Measurements from ENCODE around the gene ITPKC.
A peak's percentile ranks its signal among the peaks of the same experiment; 100 is the strongest.

ITPKC gene

DNA sequence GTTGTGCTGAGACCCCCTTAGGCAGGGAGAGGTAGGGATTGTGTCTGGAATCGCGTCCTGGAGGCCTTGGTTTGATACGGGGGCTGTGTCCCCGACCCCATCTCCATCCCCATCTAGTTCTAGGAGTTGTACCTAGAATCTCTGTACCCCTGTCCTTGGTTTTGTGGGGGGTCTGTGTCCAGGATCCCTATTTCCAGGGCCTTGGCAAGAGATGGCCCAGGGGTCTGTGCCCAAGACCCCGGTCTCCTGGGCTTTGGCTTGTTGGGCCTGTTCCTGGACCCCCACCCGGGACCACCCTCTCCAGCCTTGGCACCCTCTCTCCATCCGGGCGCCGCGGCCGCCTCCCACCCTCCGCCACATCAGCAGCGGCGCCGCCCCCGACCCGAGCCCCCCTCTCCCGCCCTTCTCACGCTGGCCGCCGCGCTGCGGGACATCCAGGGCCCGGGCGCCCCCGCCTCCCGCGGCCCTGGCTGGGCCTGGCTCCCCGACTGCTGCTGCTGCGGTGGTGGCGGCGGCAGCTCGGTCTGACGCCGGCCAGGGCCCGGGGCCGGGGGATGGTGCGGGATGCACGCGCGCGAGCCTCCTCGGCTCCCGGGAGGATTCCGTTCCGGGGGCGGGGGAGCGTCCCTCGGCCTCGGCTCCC is 26.7 kb upstream of the ITPKC start, which contains the start of gene NUMBL:
Gene NUMBL (minus strand): TSS at position 602 of the 643 bp plus-strand sequence. CDS start 168 bp downstream, at position 434.
- H3K27me3 ChIP-seq (ENCODE audit: insufficient read depth, low read length): no peaks in the 10 kb centered on the region
- peaks cover 24% of the 10 kb centered on the region for H3K4me1 ChIP-seq (ENCODE audit: control insufficient read depth, insufficient read depth, low read length, unreplicated experiment)
- peaks cover 11% of the 10 kb centered on the region; the same call in 1 of the 2 replicates for H3K36me3 ChIP-seq (ENCODE audit: insufficient read depth, low read length)
- peak within 1 kb of the TSS; percentile 78 for H2AFZ ChIP-seq (ENCODE audit: low read length, unreplicated experiment)
- H3K27ac ChIP-seq (ENCODE audit: low read depth, low read length): peak within 1 kb of the TSS; percentile 86
- peak within 1 kb of the TSS; percentile 92 for H3K4me3 ChIP-seq (ENCODE audit: low read depth, low read length)
- peaks cover 28% of the 10 kb centered on the region for H3K79me2 ChIP-seq (ENCODE audit: control insufficient read depth, insufficient read depth, low read length, unreplicated experiment)

DNA sequence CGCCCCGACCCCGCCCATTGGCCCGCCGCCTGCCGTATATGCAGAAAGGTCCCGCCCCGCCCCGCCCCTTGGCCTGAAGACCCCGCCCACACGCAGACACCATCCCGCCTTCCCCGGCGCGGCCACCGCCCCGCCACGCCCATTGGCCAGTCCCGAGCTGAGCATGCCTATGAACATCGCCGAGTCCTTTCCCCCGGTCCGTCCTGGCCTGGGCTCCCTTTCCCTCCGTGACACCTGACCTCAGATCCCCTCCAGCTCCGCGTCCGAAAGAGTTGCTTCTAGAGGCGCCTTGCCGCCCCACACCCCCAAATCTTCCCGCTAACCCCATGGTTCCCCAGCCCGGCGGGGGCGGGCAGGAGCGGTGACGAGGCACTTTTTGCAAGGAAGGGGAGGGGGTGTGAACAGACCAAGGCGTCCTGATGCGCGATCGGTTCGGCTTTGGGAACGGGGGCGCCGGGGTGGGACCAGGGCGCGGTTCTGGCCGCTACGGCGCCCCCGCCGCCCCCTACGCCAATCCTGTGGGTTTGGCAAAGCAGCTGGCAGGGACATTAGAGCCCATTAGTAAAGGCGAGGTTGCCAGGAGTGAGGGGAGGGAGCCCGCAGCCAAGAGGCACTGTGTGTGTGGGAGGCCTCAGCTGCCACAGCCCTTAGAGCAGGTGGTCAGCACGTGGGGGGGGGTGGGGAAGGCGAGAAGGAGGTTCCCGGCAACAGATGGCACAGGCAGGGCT is 26.1 kb upstream of the ITPKC start:
- Histone ChIP-seq H3K36me3 (ENCODE audit: insufficient read depth, low read length) (peaks cover 9% of the 10 kb centered on the region; the same call in 1 of the 2 replicates), H3K27ac (ENCODE audit: low read depth, low read length) (peak overlapping the region; percentile 86), H3K79me2 (ENCODE audit: control insufficient read depth, insufficient read depth, low read length, unreplicated experiment) (peaks cover 28% of the 10 kb centered on the region), H2AFZ (ENCODE audit: low read length, unreplicated experiment) (peak overlapping the region; percentile 78), H3K4me1 (ENCODE audit: control insufficient read depth, insufficient read depth, low read length, unreplicated experiment) (peaks cover 24% of the 10 kb centered on the region), H3K4me3 (ENCODE audit: low read depth, low read length) (peak overlapping the region; percentile 92), H3K27me3 (ENCODE audit: insufficient read depth, low read length) (no peaks in the 10 kb centered on the region)

DNA sequence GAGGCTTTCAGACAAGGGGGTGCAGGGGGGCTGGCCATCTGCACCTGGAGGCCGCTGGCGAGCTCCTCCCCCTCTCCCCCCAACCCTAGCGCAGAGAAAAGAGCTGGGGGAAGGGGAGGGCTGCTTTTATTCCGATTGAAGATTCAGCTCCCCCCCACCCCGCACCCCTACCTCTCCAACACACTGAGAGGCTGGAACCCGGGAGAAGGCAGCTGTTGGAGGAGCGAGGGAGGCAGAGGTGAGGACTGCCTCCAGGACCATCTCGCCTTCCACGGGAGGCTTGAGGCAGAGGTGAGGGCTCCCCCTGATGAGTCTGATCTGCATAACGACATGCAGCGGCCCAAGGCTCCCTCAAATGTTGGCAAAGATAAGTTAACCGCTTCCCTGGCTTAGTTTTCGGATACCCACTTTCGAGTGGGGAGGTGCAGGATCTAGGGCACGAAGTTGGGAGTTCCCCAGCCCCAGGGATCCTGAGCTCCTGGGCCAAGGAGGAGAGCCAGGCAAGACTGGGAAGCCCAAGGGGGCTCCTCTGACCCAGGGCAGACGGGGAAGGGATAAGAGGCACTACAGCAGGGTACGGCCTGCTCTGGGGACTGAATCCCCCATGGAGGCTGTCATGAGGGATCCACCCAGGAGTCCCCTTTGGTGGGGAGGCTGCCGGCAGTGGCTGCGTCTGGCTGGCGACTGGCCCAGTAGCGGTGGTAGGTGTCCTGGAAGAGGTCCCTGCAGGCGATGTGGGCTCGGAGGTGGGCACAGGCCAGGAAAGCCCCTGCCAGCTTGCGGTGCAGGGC is 25.3 kb upstream of the ITPKC start:
- Histone ChIP-seq H3K4me1 (ENCODE audit: control insufficient read depth, insufficient read depth, low read length, unreplicated experiment) (peaks cover 24% of the 10 kb centered on the region), H3K4me3 (ENCODE audit: low read depth, low read length) (no peak overlapping the region), H3K36me3 (ENCODE audit: insufficient read depth, low read length) (peaks cover 5% of the 10 kb centered on the region; the same call in 1 of the 2 replicates), H3K79me2 (ENCODE audit: control insufficient read depth, insufficient read depth, low read length, unreplicated experiment) (peaks cover 28% of the 10 kb centered on the region), H3K27me3 (ENCODE audit: insufficient read depth, low read length) (no peaks in the 10 kb centered on the region), H2AFZ (ENCODE audit: low read length, unreplicated experiment) (no peak overlapping the region), H3K27ac (ENCODE audit: low read depth, low read length) (0 out of 2 replicates have a peak overlapping the region, but pooled peaks have one; percentile 86)

DNA sequence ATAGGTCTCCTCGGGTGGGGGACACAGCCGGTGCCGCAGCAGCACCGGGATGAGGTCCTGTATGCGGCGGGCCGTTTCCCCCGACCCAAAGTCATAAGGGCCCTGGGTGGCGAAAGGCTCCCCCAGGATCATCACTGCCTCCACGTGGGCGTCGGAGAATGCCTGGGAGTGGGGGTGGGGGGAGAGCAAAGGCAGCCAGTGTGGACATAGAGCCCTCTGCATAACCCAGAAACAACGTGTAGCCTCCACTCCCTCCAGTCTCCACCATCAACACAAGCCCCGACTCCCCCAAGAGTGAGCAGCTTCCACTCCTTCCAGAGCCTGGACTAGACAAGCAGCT is 24.7 kb upstream of the ITPKC start:
- no peak overlapping the region for H3K4me3 ChIP-seq (ENCODE audit: low read depth, low read length)
- H3K36me3 ChIP-seq (ENCODE audit: insufficient read depth, low read length): 0 out of 2 replicates have a peak, but pooled peaks cover under 1% of the 10 kb centered on the region
- H3K79me2 ChIP-seq (ENCODE audit: control insufficient read depth, insufficient read depth, low read length, unreplicated experiment): peaks cover 28% of the 10 kb centered on the region
- no peaks in the 10 kb centered on the region for H3K27me3 ChIP-seq (ENCODE audit: insufficient read depth, low read length)
- H3K4me1 ChIP-seq (ENCODE audit: control insufficient read depth, insufficient read depth, low read length, unreplicated experiment): peaks cover 23% of the 10 kb centered on the region
- no peak overlapping the region for H2AFZ ChIP-seq (ENCODE audit: low read length, unreplicated experiment)
- no peak overlapping the region for H3K27ac ChIP-seq (ENCODE audit: low read depth, low read length)

DNA sequence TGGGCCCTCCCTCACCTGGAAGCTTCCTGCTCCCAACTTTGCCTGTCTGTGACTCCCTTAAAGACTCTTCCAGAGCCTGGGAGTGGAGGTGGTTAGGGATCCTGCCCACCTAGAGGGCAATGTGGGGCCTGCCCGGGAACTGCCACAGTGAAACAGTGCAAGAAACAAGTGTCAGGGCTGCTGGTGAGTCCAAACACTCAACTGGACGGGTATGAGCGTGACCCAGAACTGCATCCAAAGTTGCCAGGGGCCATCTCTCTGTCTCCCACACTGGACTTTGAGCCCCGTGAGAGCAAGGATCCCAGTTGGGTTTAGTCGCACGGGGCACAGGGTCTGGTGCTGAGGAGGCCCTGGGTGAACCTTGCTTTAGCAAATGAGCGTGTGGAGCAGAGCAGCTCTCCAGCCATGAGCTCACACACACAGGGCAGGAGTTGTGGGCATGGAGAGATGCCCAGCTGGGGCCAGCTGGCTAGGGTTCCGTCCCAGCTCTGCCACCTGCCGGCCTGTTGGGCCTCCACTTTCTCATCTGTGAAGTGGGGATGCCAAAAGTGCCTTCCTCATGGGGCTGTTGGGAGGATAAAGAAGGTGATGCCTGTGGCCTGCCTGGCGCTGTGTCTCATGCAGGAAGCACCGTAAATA is 23.6 kb upstream of the ITPKC start:
- peaks cover 13% of the 10 kb centered on the region for H3K4me1 ChIP-seq (ENCODE audit: control insufficient read depth, insufficient read depth, low read length, unreplicated experiment)
- no peaks in the 10 kb centered on the region for H3K36me3 ChIP-seq (ENCODE audit: insufficient read depth, low read length)
- H3K4me3 ChIP-seq (ENCODE audit: low read depth, low read length): no peak overlapping the region
- no peaks in the 10 kb centered on the region for H3K27me3 ChIP-seq (ENCODE audit: insufficient read depth, low read length)
- peaks cover 21% of the 10 kb centered on the region for H3K79me2 ChIP-seq (ENCODE audit: control insufficient read depth, insufficient read depth, low read length, unreplicated experiment)
- H3K27ac ChIP-seq (ENCODE audit: low read depth, low read length): no peak overlapping the region
- H2AFZ ChIP-seq (ENCODE audit: low read length, unreplicated experiment): no peak overlapping the region

DNA sequence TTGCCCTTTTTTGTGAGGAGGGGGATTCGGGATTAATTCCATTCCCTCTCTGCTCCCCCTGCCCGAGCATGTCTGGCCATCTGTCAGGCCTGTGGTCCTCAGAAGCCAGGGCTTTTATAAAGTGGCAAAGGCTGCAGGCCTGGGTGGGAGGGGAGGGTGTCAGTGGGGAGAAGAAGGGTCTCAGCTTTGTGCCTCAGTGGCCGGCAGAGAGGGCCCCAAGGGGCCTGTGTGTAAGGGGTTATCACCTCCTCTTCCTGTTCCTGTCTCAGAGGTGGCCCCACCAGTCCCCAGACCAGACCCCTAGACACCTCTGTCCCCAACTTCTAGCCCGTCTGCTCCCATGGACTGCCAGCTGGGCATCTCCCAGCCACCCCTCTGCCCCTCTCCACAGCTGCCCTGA is 23.0 kb upstream of the ITPKC start:
- Histone ChIP-seq H3K79me2 (ENCODE audit: control insufficient read depth, insufficient read depth, low read length, unreplicated experiment) (peaks cover 15% of the 10 kb centered on the region), H3K36me3 (ENCODE audit: insufficient read depth, low read length) (no peaks in the 10 kb centered on the region), H2AFZ (ENCODE audit: low read length, unreplicated experiment) (no peak overlapping the region), H3K4me1 (ENCODE audit: control insufficient read depth, insufficient read depth, low read length, unreplicated experiment) (peaks cover 9% of the 10 kb centered on the region), H3K4me3 (ENCODE audit: low read depth, low read length) (no peak overlapping the region), H3K27ac (ENCODE audit: low read depth, low read length) (no peak overlapping the region), H3K27me3 (ENCODE audit: insufficient read depth, low read length) (no peaks in the 10 kb centered on the region)

DNA sequence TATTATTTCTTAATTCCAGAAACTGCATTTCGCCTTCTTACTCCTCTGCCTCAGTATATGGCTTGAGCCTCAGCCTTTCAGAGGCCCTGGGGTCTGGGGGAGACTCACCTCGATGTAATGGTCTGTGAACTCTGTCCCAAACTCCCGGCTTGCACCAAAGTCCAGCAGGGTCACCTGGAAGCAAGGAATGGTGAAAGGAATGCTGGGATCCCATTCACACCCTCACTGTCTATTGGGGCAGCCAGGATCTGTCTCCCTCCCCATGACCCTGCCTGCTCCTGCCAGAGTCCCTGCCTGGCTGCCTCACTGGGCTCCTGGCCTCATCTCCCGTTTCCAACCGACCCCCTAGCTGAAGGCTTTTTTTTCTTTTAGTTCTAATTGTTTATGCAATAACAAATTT is 21.0 kb upstream of the ITPKC start:
- H3K27ac ChIP-seq (ENCODE audit: low read depth, low read length): no peak overlapping the region
- no peak overlapping the region for H2AFZ ChIP-seq (ENCODE audit: low read length, unreplicated experiment)
- H3K79me2 ChIP-seq (ENCODE audit: control insufficient read depth, insufficient read depth, low read length, unreplicated experiment): no peaks in the 10 kb centered on the region
- H3K4me1 ChIP-seq (ENCODE audit: control insufficient read depth, insufficient read depth, low read length, unreplicated experiment): peaks cover 5% of the 10 kb centered on the region
- H3K27me3 ChIP-seq (ENCODE audit: insufficient read depth, low read length): no peaks in the 10 kb centered on the region
- no peaks in the 10 kb centered on the region for H3K36me3 ChIP-seq (ENCODE audit: insufficient read depth, low read length)
- no peak overlapping the region for H3K4me3 ChIP-seq (ENCODE audit: low read depth, low read length)

DNA sequence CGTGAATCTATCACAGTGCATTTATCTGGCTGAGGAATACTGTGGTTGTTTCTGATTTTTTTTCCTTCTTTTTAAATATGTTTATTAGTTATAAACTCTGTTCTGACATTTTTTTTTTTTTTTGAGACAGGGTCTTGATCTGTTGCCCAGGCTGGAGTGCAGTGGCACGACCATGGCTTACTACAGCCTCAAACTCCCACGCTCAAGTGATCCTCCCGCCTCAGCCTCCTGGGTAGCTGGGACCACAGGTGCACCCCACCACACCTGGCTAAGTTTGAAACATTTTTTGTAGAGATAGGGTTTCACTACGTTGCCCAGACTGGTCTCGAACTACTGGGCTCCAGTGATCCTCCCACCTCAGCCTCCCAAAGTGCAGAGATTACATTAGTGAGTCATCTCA is 19.9 kb upstream of the ITPKC start:
- H3K79me2 ChIP-seq (ENCODE audit: control insufficient read depth, insufficient read depth, low read length, unreplicated experiment): no peaks in the 10 kb centered on the region
- H3K4me3 ChIP-seq (ENCODE audit: low read depth, low read length): no peak overlapping the region
- H3K36me3 ChIP-seq (ENCODE audit: insufficient read depth, low read length): no peaks in the 10 kb centered on the region
- no peak overlapping the region for H3K27ac ChIP-seq (ENCODE audit: low read depth, low read length)
- H2AFZ ChIP-seq (ENCODE audit: low read length, unreplicated experiment): no peak overlapping the region
- H3K27me3 ChIP-seq (ENCODE audit: insufficient read depth, low read length): no peaks in the 10 kb centered on the region
- no peaks in the 10 kb centered on the region for H3K4me1 ChIP-seq (ENCODE audit: control insufficient read depth, insufficient read depth, low read length, unreplicated experiment)

DNA sequence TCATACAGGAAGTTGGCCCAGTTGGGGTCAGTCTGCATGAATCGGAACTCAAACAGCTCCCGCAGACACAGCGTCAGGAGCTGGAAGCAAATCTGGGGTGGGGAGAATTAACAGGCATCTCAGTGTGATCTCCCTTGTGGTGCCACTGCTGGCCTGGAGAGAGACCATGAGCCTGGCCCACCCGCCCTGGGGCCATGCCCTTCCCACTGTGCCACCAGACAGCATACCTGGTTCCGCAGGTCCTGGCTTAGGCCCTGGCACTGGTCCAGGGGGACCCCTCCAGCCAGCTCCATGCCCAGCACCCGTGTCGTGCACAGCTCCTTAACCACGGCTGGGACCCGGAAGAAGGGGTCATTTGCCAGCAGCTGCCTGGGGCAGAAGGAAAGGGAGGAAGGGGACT is 16.8 kb upstream of the ITPKC start:
- H3K27ac ChIP-seq (ENCODE audit: low read depth, low read length): no peak overlapping the region
- H3K79me2 ChIP-seq (ENCODE audit: control insufficient read depth, insufficient read depth, low read length, unreplicated experiment): no peaks in the 10 kb centered on the region
- no peaks in the 10 kb centered on the region for H3K4me1 ChIP-seq (ENCODE audit: control insufficient read depth, insufficient read depth, low read length, unreplicated experiment)
- H3K36me3 ChIP-seq (ENCODE audit: insufficient read depth, low read length): no peaks in the 10 kb centered on the region
- H3K4me3 ChIP-seq (ENCODE audit: low read depth, low read length): no peak overlapping the region
- H3K27me3 ChIP-seq (ENCODE audit: insufficient read depth, low read length): no peaks in the 10 kb centered on the region
- H2AFZ ChIP-seq (ENCODE audit: low read length, unreplicated experiment): no peak overlapping the region

DNA sequence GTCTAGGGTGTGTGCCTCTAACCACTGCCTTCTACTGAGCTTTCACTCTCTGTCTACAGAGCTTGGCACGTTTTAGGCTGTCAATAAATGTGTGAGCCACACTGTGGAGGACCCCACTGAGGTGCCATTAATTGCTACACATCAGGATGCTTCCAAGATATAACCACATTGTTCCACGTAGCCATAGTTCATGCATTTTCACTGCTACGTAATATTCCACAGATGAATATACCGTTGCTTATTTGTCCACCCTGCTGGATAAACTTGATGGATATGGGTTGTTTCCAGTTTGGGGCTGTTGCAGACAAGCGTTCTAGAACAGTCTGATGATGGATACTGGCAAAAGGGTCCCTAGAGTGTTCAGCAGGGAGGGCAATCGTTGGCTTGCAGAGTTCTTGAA is 15.2 kb upstream of the ITPKC start:
- H3K4me1 ChIP-seq (ENCODE audit: control insufficient read depth, insufficient read depth, low read length, unreplicated experiment): no peaks in the 10 kb centered on the region
- no peaks in the 10 kb centered on the region for H3K36me3 ChIP-seq (ENCODE audit: insufficient read depth, low read length)
- H3K4me3 ChIP-seq (ENCODE audit: low read depth, low read length): no peak overlapping the region
- no peaks in the 10 kb centered on the region for H3K79me2 ChIP-seq (ENCODE audit: control insufficient read depth, insufficient read depth, low read length, unreplicated experiment)
- no peaks in the 10 kb centered on the region for H3K27me3 ChIP-seq (ENCODE audit: insufficient read depth, low read length)
- no peak overlapping the region for H2AFZ ChIP-seq (ENCODE audit: low read length, unreplicated experiment)
- no peak overlapping the region for H3K27ac ChIP-seq (ENCODE audit: low read depth, low read length)

All from ACC112 (cell line).